Endodermal cell (in vitro differentiated cells): Measurements from ENCODE around the gene RABGAP1L. TPM values are rescaled to one million over a fixed set of nuclear protein-coding genes. Genes with fewer than 3 reads are reported as not detected.

Experiments
- DNase-seq: peaks from one replicate; pipeline ENCODE4 v3.0.0-alpha.2; 2017
- H3K27ac ChIP-seq: 2 replicates; pipeline ENCODE4 v1.5.1; 2013; ENCODE audit warnings: mild to moderate bottlenecking, low read depth, low read length, moderate library complexity
- H3K27me3 ChIP-seq: 2 replicates; pipeline ENCODE4 v1.6.1; 2013; ENCODE audit warnings: mild to moderate bottlenecking, low read length, moderate library complexity; ENCODE audit not compliant: insufficient read depth, control insufficient read depth, poor library complexity, severe bottlenecking
- H3K36me3 ChIP-seq: 2 replicates; pipeline ENCODE4 v1.7.0; 2013; ENCODE audit warnings: mild to moderate bottlenecking, low read length, moderate library complexity; ENCODE audit not compliant: control insufficient read depth, insufficient read depth
- H3K4me1 ChIP-seq: one replicate; pipeline ENCODE4 v1.7.0; 2013; ENCODE audit warnings: low read length; ENCODE audit not compliant: control insufficient read depth, insufficient read depth
- H3K4me3 ChIP-seq: 2 replicates; pipeline ENCODE4 v1.5.1; 2013; ENCODE audit warnings: mild to moderate bottlenecking, low read length, moderate library complexity
- H3K9ac ChIP-seq: 2 replicates; pipeline ENCODE4 v1.6.1; 2013; ENCODE audit warnings: mild to moderate bottlenecking, low read length, moderate library complexity; ENCODE audit not compliant: poor library complexity, severe bottlenecking; ENCODE audit errors: extremely low read depth
- H3K9me3 ChIP-seq: 2 replicates; pipeline ENCODE4 v1.6.1; 2013; ENCODE audit warnings: mild to moderate bottlenecking, low read length, moderate library complexity; ENCODE audit not compliant: control insufficient read depth
- H3K27ac Mint-ChIP-seq: 2 replicates; pipeline ENCODE4 v1.8.0; 2020; ENCODE audit warnings: mixed read lengths
- H3K27me3 Mint-ChIP-seq: 2 replicates; pipeline ENCODE4 v1.8.0; 2021; ENCODE audit warnings: mild to moderate bottlenecking, mixed read lengths; ENCODE audit not compliant: insufficient read depth
- H3K36me3 Mint-ChIP-seq: 2 replicates; pipeline ENCODE4 v1.8.0; 2020; ENCODE audit warnings: low read depth, mixed read lengths
- H3K4me1 Mint-ChIP-seq: 2 replicates; pipeline ENCODE4 v1.8.0; 2020; ENCODE audit warnings: mixed read lengths
- H3K4me3 Mint-ChIP-seq: 2 replicates; pipeline ENCODE4 v1.8.0; 2020; ENCODE audit warnings: mild to moderate bottlenecking, moderate library complexity, mixed read lengths
- H3K9me3 Mint-ChIP-seq: 2 replicates; pipeline ENCODE4 v1.8.0; 2020; ENCODE audit warnings: mild to moderate bottlenecking, mixed read lengths
- WGBS, 2 experiments: methylation state at CpG; one replicate each; pipeline versions ENCODE4 v1.1.5 to v1.1.7; 2013; ENCODE audit warnings: missing lambda C conversion rate in 2 of 2, mixed read lengths in 1 of 2; ENCODE audit not compliant: insufficient coverage in 1 of 2, insufficient read length in 1 of 2; 5-methylcytosine and 5-hydroxymethylcytosine counted together
- total RNA-seq, 2 donors: library from RNA; stranded (reverse); fragmentation: NEBNext Ultra II Directional in 1 of 2; extraction: Animal tissue kit (Norgen Biotek cat#: 25700) in 1 of 2; gene quantifications; 2 replicates in 1 of 2; 3 replicates in 1 of 2; pipeline ENCODE4 v1.2.1, GENCODE V29; 2021
- TF ChIP-seq, protein P1 (sequence below): fragments of 200-600 bp; sonication (generic); conservative IDR thresholded peaks from 2 replicates; pipeline ENCODE4 v1.5.0; 2021; ENCODE audit warnings: antibody characterized with exemption, mild to moderate bottlenecking

The RABGAP1L gene
- total RNA-seq, 2 donors from 2014 or later, result 32.5 to 36.9 TPM

GRCh38 chr1:174153085-174153824 is 6.1 kb upstream of the RABGAP1L start:
- WGBS, 2 experiments, result 76 to 87% methylated on average over 2 to 3 of the region's 5 CpGs
- H3K27ac Mint-ChIP-seq, result no peak overlapping the region
- H3K4me3 ChIP-seq, result no peak overlapping the region
- H3K4me1 ChIP-seq, result peaks cover 8% of the 10 kb centered on the region
- H3K27me3 ChIP-seq, result no peaks in the 10 kb centered on the region
- no peaks in the 10 kb centered on the region for H3K9me3 ChIP-seq
- DNase-seq, result no peak
- no peak overlapping the region for H3K27ac ChIP-seq
- H3K9me3 Mint-ChIP-seq, result peaks cover 8% of the 10 kb centered on the region
- peaks cover 18% of the 10 kb centered on the region for H3K4me1 Mint-ChIP-seq
- TF ChIP-seq, protein P1, sequence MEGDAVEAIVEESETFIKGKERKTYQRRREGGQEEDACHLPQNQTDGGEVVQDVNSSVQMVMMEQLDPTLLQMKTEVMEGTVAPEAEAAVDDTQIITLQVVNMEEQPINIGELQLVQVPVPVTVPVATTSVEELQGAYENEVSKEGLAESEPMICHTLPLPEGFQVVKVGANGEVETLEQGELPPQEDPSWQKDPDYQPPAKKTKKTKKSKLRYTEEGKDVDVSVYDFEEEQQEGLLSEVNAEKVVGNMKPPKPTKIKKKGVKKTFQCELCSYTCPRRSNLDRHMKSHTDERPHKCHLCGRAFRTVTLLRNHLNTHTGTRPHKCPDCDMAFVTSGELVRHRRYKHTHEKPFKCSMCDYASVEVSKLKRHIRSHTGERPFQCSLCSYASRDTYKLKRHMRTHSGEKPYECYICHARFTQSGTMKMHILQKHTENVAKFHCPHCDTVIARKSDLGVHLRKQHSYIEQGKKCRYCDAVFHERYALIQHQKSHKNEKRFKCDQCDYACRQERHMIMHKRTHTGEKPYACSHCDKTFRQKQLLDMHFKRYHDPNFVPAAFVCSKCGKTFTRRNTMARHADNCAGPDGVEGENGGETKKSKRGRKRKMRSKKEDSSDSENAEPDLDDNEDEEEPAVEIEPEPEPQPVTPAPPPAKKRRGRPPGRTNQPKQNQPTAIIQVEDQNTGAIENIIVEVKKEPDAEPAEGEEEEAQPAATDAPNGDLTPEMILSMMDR, result peak; percentile 12
- H3K9ac ChIP-seq, result no peak overlapping the region
- no peaks in the 10 kb centered on the region for H3K36me3 ChIP-seq
- no peak overlapping the region for H3K4me3 Mint-ChIP-seq
- peaks cover 2% of the 10 kb centered on the region for H3K27me3 Mint-ChIP-seq
- H3K36me3 Mint-ChIP-seq, result no peaks in the 10 kb centered on the region

GRCh38 chr1:174153825-174154107 is 5.6 kb upstream of the RABGAP1L start:
- Mint-ChIP-seq H3K4me3 (no peak overlapping the region), H3K36me3 (no peaks in the 10 kb centered on the region), H3K9me3 (peaks cover 8% of the 10 kb centered on the region), H3K27ac (no peak overlapping the region), H3K27me3 (peaks cover 4% of the 10 kb centered on the region), H3K4me1 (peaks cover 23% of the 10 kb centered on the region)
- TF ChIP-seq, protein P1, result no peak
- H3K4me1 ChIP-seq, result peaks cover 11% of the 10 kb centered on the region
- DNase-seq, result no peak
- H3K4me3 ChIP-seq, result no peak overlapping the region
- no peaks in the 10 kb centered on the region for H3K9me3 ChIP-seq
- no peak overlapping the region for H3K27ac ChIP-seq
- H3K36me3 ChIP-seq, result no peaks in the 10 kb centered on the region
- H3K9ac ChIP-seq, result no peak overlapping the region
- H3K27me3 ChIP-seq, result no peaks in the 10 kb centered on the region

- H3K27ac ChIP-seq, result no peak overlapping the region
- H3K27ac Mint-ChIP-seq, result no peak overlapping the region
- no peaks in the 10 kb centered on the region for H3K9me3 ChIP-seq
- WGBS, 2 experiments, result 50% methylated on average over 1 of the region's 1 CpG; no CpG with 5 or more reads in 1 of the 2 experiments
- H3K36me3 ChIP-seq, result no peaks in the 10 kb centered on the region
- DNase-seq, result no peak
- H3K36me3 Mint-ChIP-seq, result no peaks in the 10 kb centered on the region
- no peaks in the 10 kb centered on the region for H3K9me3 Mint-ChIP-seq
- H3K4me3 Mint-ChIP-seq, result no peak overlapping the region
- no peak overlapping the region for H3K4me3 ChIP-seq
- TF ChIP-seq, protein P1, result no peak
- H3K4me1 Mint-ChIP-seq, result peaks cover 31% of the 10 kb centered on the region
- peaks cover 6% of the 10 kb centered on the region for H3K27me3 Mint-ChIP-seq
- no peak overlapping the region for H3K9ac ChIP-seq
- H3K4me1 ChIP-seq, result peaks cover 11% of the 10 kb centered on the region
- no peaks in the 10 kb centered on the region for H3K27me3 ChIP-seq
Observed at GRCh38 chr1:174156437-174156836, 2.9 kb upstream of the RABGAP1L start.
